ENCODE results near the gene ACP2.

GRCh38 chr11:47295385-47295784 lies 46.8 kb upstream of the ACP2 start:
- TF ChIP-seq CTCF (IDR thresholded peaks at IDR 0.05; ENCODE audit: insufficient read depth, low read depth, low read length) (no peak), EZH2 (IDR thresholded peaks at IDR 0.05; ENCODE audit: insufficient read depth, low read length) (no peak)
